CD4-positive, alpha-beta T cell (primary cell): ENCODE results near the gene HBG1. TPM values are rescaled to one million over a fixed set of nuclear protein-coding genes. Genes with fewer than 3 reads are reported as not detected.

ENCODE experiments used
- ATAC-seq: fragments of 200-7000 bp; cut with Tn5 transposase; one replicate; pipeline ENCODE4 v1.10.0; 2022; ENCODE audit warnings: mild to moderate bottlenecking; ENCODE audit not compliant: poor library complexity
- CTCF ChIA-PET: fragments of 350-600 bp; sonication (Branson Sonifier 250); formaldehyde crosslinking; loops from one replicate; lab custom pipeline; 2021; ENCODE audit warnings: antibody characterized with exemption, inconsistent platforms; lab: Charles Lee
- POLR2A ChIA-PET: fragments of 350-600 bp; sonication (Branson Sonifier 250); formaldehyde crosslinking; loops from one replicate; lab custom pipeline; 2021; ENCODE audit warnings: antibody characterized with exemption, inconsistent platforms; lab: Charles Lee
- DNase-seq, 14 experiments: peaks; one replicate each; pipeline ENCODE4 v3.0.0-alpha.2; 2013 to 2020; ENCODE audit warnings: mixed read lengths in 2 of 14
- H3K27ac ChIP-seq, 2 donors: one replicate each; pipeline versions ENCODE4 v1.5.1 to v1.7.0; 2013; ENCODE audit warnings: low read length in 2 of 2, low read depth in 1 of 2, mild to moderate bottlenecking in 1 of 2
- H3K27me3 ChIP-seq, 2 experiments: 1 replicate in 1 of 2; 2 replicates in 1 of 2; pipeline versions ENCODE4 v1.6.1 to v1.7.0; 2013; ENCODE audit warnings: low read length in 2 of 2, control low read depth in 1 of 2, mild to moderate bottlenecking in 1 of 2, moderate library complexity in 1 of 2; ENCODE audit not compliant: insufficient read depth in 2 of 2, control insufficient read depth in 1 of 2
- H3K36me3 ChIP-seq: one replicate; pipeline ENCODE4 v1.6.1; 2013; ENCODE audit warnings: low read length, control low read depth; ENCODE audit not compliant: insufficient read depth
- H3K4me1 ChIP-seq: one replicate; pipeline ENCODE4 v1.6.1; 2013; ENCODE audit warnings: low read length, control low read depth; ENCODE audit not compliant: insufficient read depth
- H3K4me3 ChIP-seq: one replicate; pipeline ENCODE4 v1.5.1; 2013; ENCODE audit warnings: mild to moderate bottlenecking, low read length, moderate library complexity
- H3K9me3 ChIP-seq, 2 experiments: 1 replicate in 1 of 2; 2 replicates in 1 of 2; pipeline versions ENCODE4 v1.6.1 to v1.7.0; 2013; ENCODE audit warnings: low read length in 2 of 2, mild to moderate bottlenecking in 2 of 2, control low read depth in 1 of 2, moderate library complexity in 1 of 2; ENCODE audit not compliant: control insufficient read depth in 1 of 2, insufficient read depth in 1 of 2
- H3K27ac Mint-ChIP-seq: one replicate; pipeline ENCODE4 v1.8.0; 2020; ENCODE audit warnings: mixed read lengths
- H3K27me3 Mint-ChIP-seq: one replicate; pipeline ENCODE4 v1.8.0; 2021; ENCODE audit warnings: mixed read lengths
- H3K36me3 Mint-ChIP-seq: one replicate; pipeline ENCODE4 v1.8.0; 2021; ENCODE audit warnings: low read depth, mixed read lengths
- H3K4me1 Mint-ChIP-seq: one replicate; pipeline ENCODE4 v1.8.0; 2021; ENCODE audit warnings: low read depth, mixed read lengths
- H3K4me3 Mint-ChIP-seq: one replicate; pipeline ENCODE4 v1.8.0; 2020; ENCODE audit warnings: mild to moderate bottlenecking, mixed read lengths
- H3K9me3 Mint-ChIP-seq: one replicate; pipeline ENCODE4 v1.8.0; 2020; ENCODE audit warnings: mixed read lengths
- CTCF ChIP-seq: fragments of 200-600 bp; IDR thresholded peaks from one replicate; pipeline ENCODE4 v1.8.0; 2022; ENCODE audit warnings: antibody characterized with exemption, mild to moderate bottlenecking
- intact Hi-C, 2 experiments: fragments of 100-400 bp; cut with DNase I in 1 of 2; cut with micrococcal nuclease in 1 of 2; formaldehyde crosslinking; loops; one replicate each; pipeline versions ENCODE4 v1.15.1 to v1.9.0; 2023 to 2025; cut with DNase I, micrococcal nuclease
- total RNA-seq, 174 experiments: library from RNA in 2 of 174; stranded (reverse) in 2 of 174; gene quantifications; one replicate each; pipeline ENCODE4 v1.2.3 and lab custom pipeline; 2021 to 2026

Gene HBG1
- total RNA-seq, 2 experiments from 2014 or later = not detected

GRCh38 chr11:5234381-5234834 is 15.2 kb downstream of the HBG1 start, which contains the start of gene HBD:
HBD (minus strand) TSS chr11:5234483; CDS start chr11:5234433, 50 bp downstream.
- ATAC-seq (no peak), DNase-seq (no peak)
- Histone ChIP-seq H3K27me3 (no peaks in the 10 kb centered on the region), H3K36me3 (no peaks in the 10 kb centered on the region), H3K27ac (no peak within 1 kb of the TSS), H3K4me1 (no peaks in the 10 kb centered on the region), H3K9me3 (no peaks in the 10 kb centered on the region), H3K4me3 (no peak within 1 kb of the TSS)
- CTCF ChIA-PET = no interaction called here
- POLR2A ChIA-PET = no interaction called here
- Mint-ChIP-seq H3K4me3 (no peak within 1 kb of the TSS), H3K27ac (no peak within 1 kb of the TSS), H3K9me3 (no peaks in the 10 kb centered on the region), H3K36me3 (no peaks in the 10 kb centered on the region), H3K4me1 (peaks cover 4% of the 10 kb centered on the region), H3K27me3 (no peaks in the 10 kb centered on the region)
- intact Hi-C loops = no loop called here
- no peak for TF ChIP-seq CTCF

- Histone ChIP-seq H3K4me3 (no peak overlapping the region), H3K27ac (no peak overlapping the region), H3K9me3 (no peaks in the 10 kb centered on the region), H3K27me3 (no peaks in the 10 kb centered on the region), H3K36me3 (no peaks in the 10 kb centered on the region), H3K4me1 (no peaks in the 10 kb centered on the region)
- TF ChIP-seq CTCF = no peak
- DNase-seq (no peak), ATAC-seq (no peak)
- Mint-ChIP-seq H3K9me3 (no peaks in the 10 kb centered on the region), H3K4me3 (no peak overlapping the region), H3K27me3 (no peaks in the 10 kb centered on the region), H3K36me3 (no peaks in the 10 kb centered on the region), H3K27ac (no peak overlapping the region), H3K4me1 (peaks cover 4% of the 10 kb centered on the region)
- POLR2A ChIA-PET = no interaction called here
- CTCF ChIA-PET = no interaction called here
- intact Hi-C loops = no loop called here
Measured at GRCh38 chr11:5233307-5233706, 16.4 kb downstream of the HBG1 start.

GRCh38 chr11:5232821-5233220 is 16.8 kb downstream of the HBG1 start:
- Mint-ChIP-seq H3K9me3 (no peaks in the 10 kb centered on the region), H3K4me1 (peaks cover 4% of the 10 kb centered on the region), H3K27ac (no peak overlapping the region), H3K27me3 (no peaks in the 10 kb centered on the region), H3K4me3 (no peak overlapping the region), H3K36me3 (no peaks in the 10 kb centered on the region)
- Histone ChIP-seq H3K36me3 (no peaks in the 10 kb centered on the region), H3K9me3 (no peaks in the 10 kb centered on the region), H3K27ac (no peak overlapping the region), H3K4me3 (no peak overlapping the region), H3K27me3 (no peaks in the 10 kb centered on the region), H3K4me1 (no peaks in the 10 kb centered on the region)
- ATAC-seq = no peak
- intact Hi-C loops = no loop called here
- DNase-seq = no peak
- ChIA-PET CTCF (no interaction called here), POLR2A (no interaction called here)
- TF ChIP-seq CTCF = no peak
